Colonic mucosa (tissue), 4 donors: ENCODE results near the gene PTCRA. TPM values are rescaled to one million over a fixed set of nuclear protein-coding genes. Genes with fewer than 3 reads are reported as not detected.

Experiments
- DNase-seq: peaks from one replicate; pipeline ENCODE4 v3.0.0-alpha.2; 2020
- H3K27ac ChIP-seq: fragments of 200-600 bp; one replicate; pipeline ENCODE4 v1.8.0; 2021
- H3K27me3 ChIP-seq: fragments of 200-600 bp; one replicate; pipeline ENCODE4 v1.8.0; 2021
- H3K36me3 ChIP-seq: fragments of 200-600 bp; one replicate; pipeline ENCODE4 v1.8.0; 2021
- H3K4me1 ChIP-seq: fragments of 200-600 bp; one replicate; pipeline ENCODE4 v1.8.0; 2021; ENCODE audit warnings: mild to moderate bottlenecking
- H3K4me3 ChIP-seq: fragments of 200-600 bp; one replicate; pipeline ENCODE4 v1.8.0; 2021
- H3K9ac ChIP-seq, 2 donors: one replicate each; pipeline ENCODE4 v1.7.0; 2013; ENCODE audit warnings: control low read depth in 2 of 2, low read depth in 2 of 2, low read length in 2 of 2
- H3K9me3 ChIP-seq: fragments of 200-600 bp; one replicate; pipeline ENCODE4 v1.8.0; 2021
- CTCF ChIP-seq: fragments of 200-600 bp; IDR thresholded peaks from one replicate; pipeline ENCODE4 v1.8.0; 2022; ENCODE audit warnings: antibody characterized with exemption, mild to moderate bottlenecking
- intact Hi-C: fragments of 100-400 bp; cut with DNase I; formaldehyde crosslinking; loops from one replicate; pipeline ENCODE4 v1.14.1; 2022
- total RNA-seq, 2 donors: library from RNA; stranded (reverse); fragmentation: NEBNext Ultra II Directional in 1 of 2; extraction: Animal tissue kit (Norgen Biotek cat#: 25700) in 1 of 2; gene quantifications; one replicate each; pipeline ENCODE4 v1.2.1, GENCODE V29; 2021
- donor health status: healthy.
- donor health status: DM: no; HTN: no; CAD: no.
- donor health status: DM: no; HTN: no; CAD: no.

Gene PTCRA
- total RNA-seq, 2 donors from 2014 or later: not detected

- Histone ChIP-seq H3K27me3 (no peaks in the 10 kb centered on the region), H3K9ac (no peak overlapping the region), H3K4me1 (peaks cover under 1% of the 10 kb centered on the region), H3K27ac (no peak overlapping the region), H3K36me3 (no peaks in the 10 kb centered on the region), H3K9me3 (no peaks in the 10 kb centered on the region), H3K4me3 (no peak overlapping the region)
- TF ChIP-seq CTCF: no peak
- no peak for DNase-seq
- intact Hi-C loops: no loop called here
Measured at GRCh38 chr6:42925248-42925857, 9.5 kb downstream of the PTCRA start.

GRCh38 chr6:42928986-42929820 lies 13.3 kb downstream of the PTCRA start, which contains the start of gene CNPY3:
Gene CNPY3, plus strand, starts transcription at chr6:42929480. Its CDS starts 91 bp downstream, at chr6:42929571.
- TF ChIP-seq CTCF: no peak
- Histone ChIP-seq H3K36me3 (peaks cover 3% of the 10 kb centered on the region), H3K9me3 (no peaks in the 10 kb centered on the region), H3K4me1 (peaks cover 6% of the 10 kb centered on the region), H3K9ac (peak within 1 kb of the TSS; percentile 70 to 90), H3K27me3 (no peaks in the 10 kb centered on the region), H3K27ac (peak within 1 kb of the TSS; percentile 95), H3K4me3 (peak within 1 kb of the TSS; percentile 70)
- intact Hi-C loops: no loop called here
- DNase-seq: peak; percentile 94

GRCh38 chr6:42929821-42930360 lies 14.0 kb downstream of the PTCRA start:
- intact Hi-C loops: no loop called here
- peak overlapping the region; percentile 95 for H3K27ac ChIP-seq
- no peaks in the 10 kb centered on the region for H3K9me3 ChIP-seq
- TF ChIP-seq CTCF: no peak
- no peaks in the 10 kb centered on the region for H3K27me3 ChIP-seq
- no peak for DNase-seq
- peaks cover 6% of the 10 kb centered on the region for H3K36me3 ChIP-seq
- H3K9ac ChIP-seq: peak overlapping the region; percentile 70 to 90
- peaks cover 6% of the 10 kb centered on the region for H3K4me1 ChIP-seq
- peak overlapping the region; percentile 70 for H3K4me3 ChIP-seq

- H3K27ac ChIP-seq: no peak overlapping the region
- peaks cover 6% of the 10 kb centered on the region for H3K4me1 ChIP-seq
- H3K36me3 ChIP-seq: peaks cover 14% of the 10 kb centered on the region
- no peak overlapping the region for H3K9ac ChIP-seq
- intact Hi-C loops: no loop called here
- DNase-seq: no peak
- H3K4me3 ChIP-seq: no peak overlapping the region
- no peaks in the 10 kb centered on the region for H3K27me3 ChIP-seq
- TF ChIP-seq CTCF: no peak
- H3K9me3 ChIP-seq: no peaks in the 10 kb centered on the region
Measured at GRCh38 chr6:42932412-42932811, 16.6 kb downstream of the PTCRA start.

GRCh38 chr6:42933205-42933604 lies 17.4 kb downstream of the PTCRA start:
- Histone ChIP-seq H3K36me3 (peaks cover 14% of the 10 kb centered on the region), H3K27ac (no peak overlapping the region), H3K4me3 (no peak overlapping the region), H3K9ac (no peak overlapping the region), H3K27me3 (no peaks in the 10 kb centered on the region), H3K9me3 (no peaks in the 10 kb centered on the region), H3K4me1 (peaks cover 6% of the 10 kb centered on the region)
- no peak for TF ChIP-seq CTCF
- DNase-seq: no peak
- intact Hi-C loops: no loop called here
